ENCODE measurements around the gene ERCC6L2.

GRCh38 chr9:95852059-95853032 lies 23.1 kb upstream of the ERCC6L2 start:
- no peak for TF ChIP-seq POLR2A (IDR thresholded peaks at IDR 0.05)
- TF ChIP-seq, protein P1, sequence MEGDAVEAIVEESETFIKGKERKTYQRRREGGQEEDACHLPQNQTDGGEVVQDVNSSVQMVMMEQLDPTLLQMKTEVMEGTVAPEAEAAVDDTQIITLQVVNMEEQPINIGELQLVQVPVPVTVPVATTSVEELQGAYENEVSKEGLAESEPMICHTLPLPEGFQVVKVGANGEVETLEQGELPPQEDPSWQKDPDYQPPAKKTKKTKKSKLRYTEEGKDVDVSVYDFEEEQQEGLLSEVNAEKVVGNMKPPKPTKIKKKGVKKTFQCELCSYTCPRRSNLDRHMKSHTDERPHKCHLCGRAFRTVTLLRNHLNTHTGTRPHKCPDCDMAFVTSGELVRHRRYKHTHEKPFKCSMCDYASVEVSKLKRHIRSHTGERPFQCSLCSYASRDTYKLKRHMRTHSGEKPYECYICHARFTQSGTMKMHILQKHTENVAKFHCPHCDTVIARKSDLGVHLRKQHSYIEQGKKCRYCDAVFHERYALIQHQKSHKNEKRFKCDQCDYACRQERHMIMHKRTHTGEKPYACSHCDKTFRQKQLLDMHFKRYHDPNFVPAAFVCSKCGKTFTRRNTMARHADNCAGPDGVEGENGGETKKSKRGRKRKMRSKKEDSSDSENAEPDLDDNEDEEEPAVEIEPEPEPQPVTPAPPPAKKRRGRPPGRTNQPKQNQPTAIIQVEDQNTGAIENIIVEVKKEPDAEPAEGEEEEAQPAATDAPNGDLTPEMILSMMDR (IDR thresholded peaks at IDR 0.05): no peak

Data from Peyer's patch (tissue), 4 donors.